ENCODE measurements around the gene TUFT1. TPM values are rescaled to one million over a fixed set of nuclear protein-coding genes. Genes with fewer than 3 reads are reported as not detected.

The TUFT1 gene
- total and polyA plus RNA-seq, 2 of the 8 experiments (the other 6 are each of a cell fraction or from before 2014, with no cell fraction given), result 7.3 to 10.4 TPM

DNA sequence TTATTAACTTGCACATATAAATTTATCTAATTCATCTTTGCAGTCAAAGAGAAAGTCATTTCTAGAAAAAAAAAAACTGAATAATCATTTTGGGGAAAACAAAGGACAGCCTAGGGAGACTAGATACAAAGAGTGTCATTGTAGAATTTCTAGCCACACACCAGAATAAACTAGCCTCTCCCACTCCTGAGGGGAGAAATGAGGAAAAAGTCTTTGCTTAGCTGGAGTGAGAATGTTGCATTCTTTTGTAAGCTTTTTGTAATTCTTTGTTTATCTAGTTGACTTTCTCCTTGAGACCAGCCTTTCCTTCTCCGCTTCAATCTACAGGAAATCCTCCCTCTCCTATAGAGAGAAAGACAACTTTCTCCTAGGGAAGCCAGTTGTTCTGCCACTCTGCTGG is 44.8 kb upstream of the TUFT1 start (continued):
- no peak for TF ChIP-seq POU5F1 (IDR thresholded peaks at IDR 0.05; ENCODE audit: low read depth, low read length)
- TF ChIP-seq, protein P1, sequence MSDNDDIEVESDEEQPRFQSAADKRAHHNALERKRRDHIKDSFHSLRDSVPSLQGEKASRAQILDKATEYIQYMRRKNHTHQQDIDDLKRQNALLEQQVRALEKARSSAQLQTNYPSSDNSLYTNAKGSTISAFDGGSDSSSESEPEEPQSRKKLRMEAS (IDR thresholded peaks at IDR 0.05), result no peak
- TF ChIP-seq SRF (IDR thresholded peaks at IDR 0.05; ENCODE audit: low read depth, low read length), result no peak
- TF ChIP-seq SP4 (IDR thresholded peaks at IDR 0.05; ENCODE audit: low read length), result no peak
- TF ChIP-seq SUZ12 (IDR thresholded peaks at IDR 0.05; ENCODE audit: low read length), result no peak
- no peak for TF ChIP-seq MAFK (IDR thresholded peaks at IDR 0.05; ENCODE audit: low read depth, low read length)
